Motor neuron (in vitro differentiated cells): ENCODE results near the gene LHFPL6. TPM values are rescaled to one million over a fixed set of nuclear protein-coding genes. Genes with fewer than 3 reads are reported as not detected.

Experiments used
- ATAC-seq, 8 experiments: fragments of 200-7000 bp; cut with Tn5 transposase; replicated peaks in 6 of 8; 2 replicates each; pipeline ENCODE4 v1.8.0; 2021; ENCODE audit warnings: mild to moderate bottlenecking in 8 of 8, moderate library complexity in 8 of 8
- H3K27ac ChIP-seq, 2 donors: fragments of 250-450 bp; sonication (Bioruptor Pico); 2 replicates each; pipeline ENCODE4 v1.9.0; 2021; ENCODE audit warnings: antibody characterized with exemption in 2 of 2, mild to moderate bottlenecking in 2 of 2, moderate library complexity in 1 of 2
- H3K4me1 ChIP-seq, 2 donors: fragments of 250-450 bp; sonication (Bioruptor Pico); replicated peaks in 1 of 2; 2 replicates each; pipeline ENCODE4 v1.6.1; 2021; ENCODE audit warnings: antibody characterized with exemption in 2 of 2, mild to moderate bottlenecking in 2 of 2, moderate library complexity in 1 of 2
- H3K4me3 ChIP-seq, 5 donors: fragments of 250-450 bp; sonication (Bioruptor Pico); 2 replicates each; pipeline ENCODE4 v1.9.0; 2021; ENCODE audit warnings: antibody characterized with exemption in 5 of 5, mild to moderate bottlenecking in 5 of 5, moderate library complexity in 4 of 5
- WGBS, 10 experiments: fragments of 450-650 bp; shearing (Covaris generic); methylation state at CpG; one replicate each; pipeline ENCODE4 v1.0.0; 2022; 5-methylcytosine and 5-hydroxymethylcytosine counted together
- in situ Hi-C, 9 experiments: fragments of 400-800 bp; cut with MboI; loops; one replicate each; pipeline ENCODE4 v1.15.0; 2021; ENCODE audit warnings: low sequenced_read_pairs in 9 of 9, low pct_unique_long_range_greater_than_20kb in 2 of 9; ENCODE audit not compliant: unreplicated experiment in 9 of 9
- total RNA-seq, 8 experiments: library from RNA; unstranded; fragments of 300-600 nt; gene quantifications; 2 replicates each; pipeline versions ENCODE4 v1.2.3 to v1.2.4, GENCODE V29; 2022

LHFPL6 gene
- total RNA-seq, 8 experiments from 2014 or later: 6.0 to 143 (median 12.0) TPM

GRCh38 chr13:39330504-39330903, 272.5 kb downstream of the LHFPL6 start:
- H3K4me1 ChIP-seq: no peaks in the 10 kb centered on the region
- H3K27ac ChIP-seq: no peak overlapping the region
- no peak for ATAC-seq
- no peak overlapping the region for H3K4me3 ChIP-seq
- 67 to 100% (median 84%) methylated on average over 1 to 2 of the region's 2 CpGs; no CpG with 5 or more reads in 3 of the 10 experiments for WGBS, 10 experiments
- in situ Hi-C loops: no loop called here

- Histone ChIP-seq H3K4me1 (no peaks in the 10 kb centered on the region), H3K4me3 (no peak overlapping the region), H3K27ac (no peak overlapping the region)
- in situ Hi-C loops: no loop called here
- 44 to 97% (median 57%) methylated on average over 1 to 5 of the region's 5 CpGs; no CpG with 5 or more reads in 1 of the 10 experiments for WGBS, 10 experiments
- peak in 3 of 8 experiments; percentile 12 to 55 (median 13) for ATAC-seq
Observed at GRCh38 chr13:39329182-39329639, 273.8 kb downstream of the LHFPL6 start.

- WGBS, 10 experiments: 25 to 100% (median 100%) methylated on average over 1 of the region's 1 CpG; no CpG with 5 or more reads in 3 of the 10 experiments
- Histone ChIP-seq H3K4me1 (peaks cover 0 to 3% of the 10 kb centered on the region in 2 donors), H3K4me3 (no peak overlapping the region), H3K27ac (no peak overlapping the region)
- in situ Hi-C loops: no loop called here
- no peak for ATAC-seq
Observed at GRCh38 chr13:39327172-39327479, 275.9 kb downstream of the LHFPL6 start.

GRCh38 chr13:39326469-39327171, 276.4 kb downstream of the LHFPL6 start:
- H3K4me1 ChIP-seq: peaks cover 0 to 5% of the 10 kb centered on the region in 2 donors
- peak in 3 of 8 experiments; percentile 15 to 61 (median 54) for ATAC-seq
- in situ Hi-C loops: no loop called here
- no peak overlapping the region for H3K27ac ChIP-seq
- H3K4me3 ChIP-seq: no peak overlapping the region
- WGBS, 10 experiments: 44 to 100% (median 60%) methylated on average over 1 to 4 of the region's 4 CpGs

- in situ Hi-C loops: no loop called here
Observed at GRCh38 chr13:39324806-39325311, 278.1 kb downstream of the LHFPL6 start.

GRCh38 chr13:39322836-39323585, 280.0 kb downstream of the LHFPL6 start:
- in situ Hi-C loops: no loop called here
- Histone ChIP-seq H3K4me1 (peaks cover 0 to 5% of the 10 kb centered on the region in 2 donors), H3K4me3 (no peak overlapping the region), H3K27ac (no peak overlapping the region)
- 16 to 93% (median 69%) methylated on average over 1 to 3 of the region's 3 CpGs; no CpG with 5 or more reads in 2 of the 10 experiments for WGBS, 10 experiments
- ATAC-seq: no peak

More at GRCh38 chr13:39324806-39325311, 278.1 kb downstream of the LHFPL6 start:
- Histone ChIP-seq H3K4me3 (no peak overlapping the region), H3K4me1 (peaks cover 0 to 5% of the 10 kb centered on the region in 2 donors), H3K27ac (no peak overlapping the region)
- no peak for ATAC-seq
- 40 to 100% (median 93%) methylated on average over 1 to 3 of the region's 4 CpGs; no CpG with 5 or more reads in 7 of the 10 experiments for WGBS, 10 experiments

- in situ Hi-C loops: no loop called here
- 0 to 100% (median 89%) methylated on average over 1 of the region's 1 CpG; no CpG with 5 or more reads in 3 of the 10 experiments for WGBS, 10 experiments
- Histone ChIP-seq H3K4me3 (no peak overlapping the region), H3K4me1 (peaks cover 0 to 5% of the 10 kb centered on the region in 2 donors), H3K27ac (no peak overlapping the region)
- no peak for ATAC-seq
Observed at GRCh38 chr13:39321574-39321973, 281.4 kb downstream of the LHFPL6 start.

GRCh38 chr13:39318161-39318560, 284.8 kb downstream of the LHFPL6 start:
- Histone ChIP-seq H3K4me1 (peaks cover 0 to 5% of the 10 kb centered on the region in 2 donors), H3K4me3 (no peak overlapping the region), H3K27ac (no peak overlapping the region)
- ATAC-seq: no peak
- in situ Hi-C loops: no loop called here
- 86 to 100% (median 100%) methylated on average over 1 of the region's 1 CpG; no CpG with 5 or more reads in 6 of the 10 experiments for WGBS, 10 experiments

GRCh38 chr13:39317291-39317690, 285.7 kb downstream of the LHFPL6 start:
- peak in 5 of 8 experiments; percentile 39 to 78 (median 67) for ATAC-seq
- Histone ChIP-seq H3K4me1 (peaks cover 0 to 3% of the 10 kb centered on the region in 2 donors), H3K27ac (no peak overlapping the region), H3K4me3 (no peak overlapping the region)
- WGBS, 10 experiments: 0 to 100% (median 8%) methylated on average over 1 to 3 of the region's 3 CpGs; no CpG with 5 or more reads in 4 of the 10 experiments
- in situ Hi-C loops: no loop called here

- Histone ChIP-seq H3K27ac (no peak overlapping the region), H3K4me3 (no peak overlapping the region), H3K4me1 (no peaks in the 10 kb centered on the region)
- no peak for ATAC-seq
- in situ Hi-C loops: no loop called here
- 50 to 78% (median 57%) methylated on average over 1 of the region's 1 CpG; no CpG with 5 or more reads in 6 of the 10 experiments for WGBS, 10 experiments
Observed at GRCh38 chr13:39315796-39316195, 287.2 kb downstream of the LHFPL6 start.

GRCh38 chr13:39313721-39314120, 289.3 kb downstream of the LHFPL6 start:
- Histone ChIP-seq H3K27ac (no peak overlapping the region), H3K4me3 (no peak overlapping the region), H3K4me1 (no peaks in the 10 kb centered on the region)
- 50 to 89% (median 81%) methylated on average over 3 to 6 of the region's 6 CpGs; no CpG with 5 or more reads in 1 of the 10 experiments for WGBS, 10 experiments
- in situ Hi-C loops: no loop called here
- no peak for ATAC-seq

- Histone ChIP-seq H3K4me1 (no peaks in the 10 kb centered on the region), H3K4me3 (no peak overlapping the region), H3K27ac (no peak overlapping the region)
- 0 to 78% (median 36%) methylated on average over 1 to 2 of the region's 2 CpGs; no CpG with 5 or more reads in 3 of the 10 experiments for WGBS, 10 experiments
- in situ Hi-C loops: no loop called here
- ATAC-seq: peak in 3 of 8 experiments; percentile 44 to 67 (median 52)
Observed at GRCh38 chr13:39312596-39312995, 290.4 kb downstream of the LHFPL6 start.

GRCh38 chr13:39311619-39312018, 291.4 kb downstream of the LHFPL6 start:
- WGBS, 10 experiments: 0 to 85% (median 47%) methylated on average over 1 to 4 of the region's 4 CpGs; no CpG with 5 or more reads in 4 of the 10 experiments
- ATAC-seq: peak in 3 of 8 experiments; percentile 47 to 82 (median 81)
- H3K4me1 ChIP-seq: no peaks in the 10 kb centered on the region
- no peak overlapping the region for H3K27ac ChIP-seq
- no peak overlapping the region for H3K4me3 ChIP-seq
- in situ Hi-C loops: no loop called here
